Ishikawa (cell line): ENCODE results near the gene COL8A2.

Experiments used
- CEBPB ChIP-seq: IDR thresholded peaks from 2 replicates; pipeline ENCODE4 v1.6.1; 2012
- CREB1 ChIP-seq: IDR thresholded peaks from 2 replicates; pipeline ENCODE4 v1.6.1; 2012; ENCODE audit warnings: low read depth
- EGR1 ChIP-seq: IDR thresholded peaks from 2 replicates; pipeline ENCODE4 v1.6.1; 2012
- EP300 ChIP-seq: IDR thresholded peaks from 2 replicates; pipeline ENCODE4 v1.6.1; 2012; ENCODE audit warnings: borderline replicate concordance
- FOXM1 ChIP-seq: IDR thresholded peaks from 2 replicates; pipeline ENCODE4 v1.6.1; 2012; ENCODE audit warnings: low read depth, borderline replicate concordance
- MAX ChIP-seq: IDR thresholded peaks from 2 replicates; pipeline ENCODE4 v1.6.1; 2012
- NFIC ChIP-seq: IDR thresholded peaks from 2 replicates; pipeline ENCODE4 v1.6.1; 2012
- RAD21 ChIP-seq: IDR thresholded peaks from 2 replicates; pipeline ENCODE4 v1.6.1; 2012; ENCODE audit warnings: low read depth
- REST ChIP-seq: IDR thresholded peaks from 2 replicates; pipeline ENCODE4 v1.6.1; 2012; ENCODE audit warnings: low read depth, mild to moderate bottlenecking
- TAF1 ChIP-seq: IDR thresholded peaks from 2 replicates; pipeline ENCODE4 v1.6.1; 2012; ENCODE audit warnings: low read depth, mild to moderate bottlenecking
- TCF12 ChIP-seq: IDR thresholded peaks from 2 replicates; pipeline ENCODE4 v1.6.1; 2012; ENCODE audit warnings: low read depth
- TEAD4 ChIP-seq: IDR thresholded peaks from 2 replicates; pipeline ENCODE4 v1.6.1; 2012
- USF1 ChIP-seq: IDR thresholded peaks from 2 replicates; pipeline ENCODE4 v1.6.1; 2012
- YY1 ChIP-seq: IDR thresholded peaks from 2 replicates; pipeline ENCODE4 v1.6.1; 2012; ENCODE audit warnings: low read depth
- ZBTB7A ChIP-seq: IDR thresholded peaks from 2 replicates; pipeline ENCODE4 v1.6.1; 2012; ENCODE audit warnings: low read depth

COL8A2 gene

GRCh38 chr1:36100376-36100775, 24.6 kb downstream of the COL8A2 start:
- TF ChIP-seq TAF1 (no peak), TCF12 (no peak), MAX (no peak), RAD21 (no peak), TEAD4 (no peak), CEBPB (no peak), YY1 (no peak), REST (no peak), ZBTB7A (no peak)

GRCh38 chr1:36099681-36100341, 25.2 kb downstream of the COL8A2 start:
- TF ChIP-seq ZBTB7A (0 out of 2 replicates have a peak, but pooled peaks have one; percentile 29), RAD21 (peak; percentile 97), TCF12 (no peak)

- TF ChIP-seq REST (no peak), ZBTB7A (no peak), EP300 (no peak), RAD21 (no peak), EGR1 (no peak), FOXM1 (no peak), CEBPB (no peak), YY1 (no peak), TEAD4 (no peak), TAF1 (no peak), MAX (no peak), CREB1 (no peak), NFIC (no peak), USF1 (no peak), TCF12 (no peak)
Measured at GRCh38 chr1:36098650-36099365, 26.2 kb downstream of the COL8A2 start.

GRCh38 chr1:36097693-36098585, 27.1 kb downstream of the COL8A2 start:
- TF ChIP-seq FOXM1 (no peak), TCF12 (no peak), EP300 (no peak), CEBPB (no peak), NFIC (no peak), EGR1 (no peak), MAX (peak; percentile 37; the same call in 1 of the 2 replicates)

GRCh38 chr1:36096500-36097432, 28.3 kb downstream of the COL8A2 start:
- peak; percentile 29 for TF ChIP-seq USF1
- no peak for TF ChIP-seq TEAD4
